GM18502 (cell line): ENCODE measurements around the gene SEPTIN2.
"Not testable (repeated sequence)": the region's sequence is repeated elsewhere in the genome, so short reads cannot be mapped to it uniquely, and the experiment has no call there.

Experiments
- ATAC-seq: cut with Tn5 transposase; IDR thresholded peaks from one replicate; pipeline ENCODE4 v1.9.1; 2021; ENCODE audit warnings: mild to moderate bottlenecking; ENCODE audit not compliant: unreplicated experiment, poor library complexity

Gene SEPTIN2

DNA sequence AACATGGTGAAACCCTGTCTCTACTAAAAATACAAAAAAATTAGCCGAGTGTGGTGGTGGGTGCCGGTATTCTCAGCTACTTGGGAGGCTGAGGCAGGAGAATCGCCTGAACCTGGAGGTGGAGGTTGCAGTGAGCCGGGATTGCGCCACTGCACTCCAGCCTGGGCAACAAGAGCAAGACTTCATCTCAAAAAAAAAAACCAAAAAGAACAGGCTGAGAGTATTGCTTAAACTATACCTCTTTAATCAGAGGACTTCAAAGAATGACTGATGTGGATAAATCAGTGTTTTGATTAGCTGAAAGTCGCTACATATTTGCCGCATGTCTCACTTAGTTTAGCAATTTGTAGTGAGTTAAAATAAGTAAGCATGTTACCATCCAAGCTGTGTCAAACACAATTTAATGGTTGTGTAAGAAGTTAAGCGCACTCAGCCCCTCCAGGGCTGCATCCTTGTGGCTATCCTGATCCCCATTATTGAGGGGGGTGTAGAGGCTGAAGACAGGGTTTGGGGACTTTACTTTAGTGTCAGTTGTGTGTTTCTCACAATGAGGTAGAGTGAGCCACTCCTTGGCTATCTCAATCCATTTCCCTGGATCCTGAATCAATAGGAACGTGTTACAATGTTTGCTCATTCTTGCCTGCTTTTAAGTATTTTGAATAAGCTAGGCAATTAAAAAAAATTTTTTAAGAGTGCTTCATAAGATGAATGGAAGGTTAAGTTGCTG, 29.4 kb downstream of the SEPTIN2 start:
- no peak for ATAC-seq

DNA sequence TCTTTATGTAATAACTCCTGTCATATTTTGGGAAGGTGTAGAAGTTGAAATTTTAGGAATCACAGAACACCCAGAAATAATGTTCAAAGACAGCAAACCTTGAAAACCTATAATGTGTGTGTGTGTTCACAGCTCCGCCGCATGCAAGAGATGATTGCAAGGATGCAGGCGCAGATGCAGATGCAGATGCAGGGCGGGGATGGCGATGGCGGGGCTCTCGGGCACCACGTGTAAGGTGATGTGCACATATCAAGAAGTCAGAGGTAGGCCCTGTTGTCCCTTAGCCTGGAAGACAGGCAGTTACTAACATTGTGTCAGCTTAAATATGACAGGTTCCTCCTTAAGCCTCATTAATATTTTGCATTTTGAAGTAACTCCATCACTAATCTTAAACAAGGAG, 34.2 kb downstream of the SEPTIN2 start:
- ATAC-seq = no peak

DNA sequence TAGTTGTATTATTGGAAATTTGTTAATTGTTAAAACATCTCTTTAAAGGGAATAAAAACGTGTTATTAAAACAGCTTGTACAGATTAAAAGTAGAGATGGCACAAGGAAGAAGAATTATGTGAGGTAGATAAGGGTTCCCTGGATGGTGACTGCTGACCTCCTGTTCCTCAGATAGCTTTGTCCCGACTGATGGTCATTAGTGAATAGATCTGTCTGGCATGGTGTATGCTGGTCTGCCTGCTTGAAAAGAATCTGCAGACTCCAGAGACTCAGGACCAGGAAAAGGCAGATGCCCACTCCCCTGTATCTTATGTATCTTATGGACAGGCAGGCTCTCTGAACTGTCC, 34.8 kb downstream of the SEPTIN2 start:
- ATAC-seq = no peak

DNA sequence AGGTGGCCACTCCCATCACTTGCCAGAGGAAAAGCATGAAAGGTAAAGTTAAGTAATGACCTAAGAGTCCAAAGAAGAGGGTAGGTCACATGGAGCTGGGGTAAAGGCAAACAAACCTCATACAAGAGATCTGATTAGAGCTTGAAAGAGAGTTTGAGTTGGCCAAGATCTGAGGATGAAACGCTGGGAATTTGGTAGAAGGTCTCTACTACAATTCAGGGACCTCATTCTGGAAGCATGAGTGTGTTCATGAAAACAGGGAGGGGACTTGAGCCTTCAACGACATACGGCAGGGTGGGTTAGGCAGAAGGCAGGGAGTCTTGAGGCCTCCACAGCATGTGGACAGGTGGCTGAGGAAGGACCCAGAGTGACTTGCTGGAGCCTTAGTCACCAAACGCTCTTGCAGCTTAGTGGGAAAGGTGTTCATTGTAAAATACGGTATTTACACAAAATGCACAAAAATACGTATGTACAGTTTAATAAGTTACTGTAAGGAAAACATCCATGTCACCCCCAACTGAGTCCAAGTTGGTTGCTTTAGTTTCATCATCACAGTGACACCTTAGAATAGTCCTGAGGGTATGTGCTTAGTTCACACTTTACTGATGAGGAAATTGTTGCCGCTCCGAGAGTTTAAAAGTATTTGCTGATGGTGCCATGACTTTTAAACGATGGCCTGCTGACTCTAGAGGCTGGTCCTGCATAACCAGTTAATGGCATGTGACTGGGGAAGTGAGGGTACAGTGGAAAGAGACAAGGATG, 35.3 kb downstream of the SEPTIN2 start:
- ATAC-seq = no peak

DNA sequence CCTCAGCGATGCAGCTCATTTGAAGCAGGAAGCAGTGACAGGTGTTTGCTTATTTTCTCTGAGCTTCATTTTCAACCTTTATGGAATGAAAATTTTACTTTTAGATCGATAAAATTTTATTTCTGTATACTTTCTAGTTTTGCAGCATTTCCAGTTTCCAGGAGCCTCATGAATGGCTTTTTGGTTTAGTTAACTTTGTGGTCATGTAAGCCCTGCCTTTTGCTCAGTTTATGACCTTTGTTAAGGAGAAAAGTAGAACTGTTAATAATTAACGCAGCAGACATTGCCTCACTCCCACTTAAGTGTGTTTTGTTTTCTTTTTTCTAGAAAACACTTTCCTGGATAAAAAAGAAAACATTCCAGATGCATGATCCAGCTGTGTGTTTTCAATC, 35.9 kb downstream of the SEPTIN2 start:
- ATAC-seq = no peak

DNA sequence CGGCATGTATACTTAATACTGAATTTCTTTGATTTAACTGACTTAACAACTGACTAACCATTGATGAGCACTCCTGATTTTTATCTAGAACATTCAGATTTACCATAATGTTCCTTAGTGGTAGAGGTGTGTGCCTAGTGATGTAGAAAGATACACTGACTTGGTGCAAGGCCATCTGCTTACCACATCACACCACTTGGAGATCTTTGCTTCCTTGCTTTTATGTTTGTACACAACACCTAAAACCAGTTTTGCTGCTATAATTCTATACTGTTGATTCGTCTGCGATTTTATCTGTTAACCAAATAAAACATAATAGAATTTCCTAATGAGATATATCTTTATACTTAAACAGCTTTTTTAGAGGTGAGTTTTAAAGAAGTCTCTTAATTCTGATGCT, 36.5 kb downstream of the SEPTIN2 start:
- ATAC-seq = no peak

DNA sequence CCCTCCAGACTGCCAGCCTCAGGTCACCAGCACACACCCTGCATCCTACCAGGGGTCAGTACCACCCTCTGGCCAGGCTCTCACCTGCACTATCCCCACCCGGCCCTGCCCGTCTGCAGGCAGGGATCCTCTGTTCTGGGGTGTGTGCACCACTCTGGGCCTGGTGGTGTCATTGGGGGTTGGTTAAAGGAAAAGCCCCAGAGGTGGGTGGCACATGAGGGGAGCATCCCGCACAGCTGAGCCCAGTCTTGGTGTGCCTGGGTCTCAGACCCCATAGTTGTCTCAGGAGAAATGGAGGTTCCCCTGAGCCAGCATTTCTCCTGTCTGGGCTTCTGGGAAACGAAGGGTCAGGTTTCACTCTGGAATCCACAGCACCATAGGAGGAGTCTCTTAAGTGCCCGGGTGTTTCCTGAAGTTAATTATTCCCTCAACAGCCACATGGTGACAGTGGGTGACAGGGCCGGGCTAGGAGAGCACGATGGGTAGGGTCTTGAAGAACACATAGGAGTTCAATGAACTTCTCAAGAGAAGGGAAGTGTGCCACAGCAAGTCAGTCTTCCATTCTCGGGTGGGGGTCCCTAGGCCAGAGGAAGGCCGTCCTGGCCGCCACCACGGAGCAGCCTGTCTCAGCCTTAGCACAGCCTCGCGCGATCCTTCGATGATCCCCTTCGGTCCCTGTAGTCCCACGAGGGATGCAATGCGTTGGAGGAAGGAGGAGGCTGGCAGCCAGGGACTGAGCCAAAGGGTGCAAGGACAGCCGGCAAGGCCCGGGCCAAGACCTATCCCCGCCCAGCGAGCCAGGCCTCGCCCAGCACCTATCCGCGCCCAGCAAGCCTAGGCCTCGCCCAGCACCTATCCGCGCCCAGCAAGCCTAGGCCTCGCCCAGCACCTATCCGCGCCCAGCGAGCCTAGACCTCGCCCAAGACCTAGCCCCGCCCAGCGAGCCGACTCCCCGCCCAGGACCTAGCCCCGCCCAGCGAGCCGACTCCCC, 39.2 kb downstream of the SEPTIN2 start:
- no peak for ATAC-seq

DNA sequence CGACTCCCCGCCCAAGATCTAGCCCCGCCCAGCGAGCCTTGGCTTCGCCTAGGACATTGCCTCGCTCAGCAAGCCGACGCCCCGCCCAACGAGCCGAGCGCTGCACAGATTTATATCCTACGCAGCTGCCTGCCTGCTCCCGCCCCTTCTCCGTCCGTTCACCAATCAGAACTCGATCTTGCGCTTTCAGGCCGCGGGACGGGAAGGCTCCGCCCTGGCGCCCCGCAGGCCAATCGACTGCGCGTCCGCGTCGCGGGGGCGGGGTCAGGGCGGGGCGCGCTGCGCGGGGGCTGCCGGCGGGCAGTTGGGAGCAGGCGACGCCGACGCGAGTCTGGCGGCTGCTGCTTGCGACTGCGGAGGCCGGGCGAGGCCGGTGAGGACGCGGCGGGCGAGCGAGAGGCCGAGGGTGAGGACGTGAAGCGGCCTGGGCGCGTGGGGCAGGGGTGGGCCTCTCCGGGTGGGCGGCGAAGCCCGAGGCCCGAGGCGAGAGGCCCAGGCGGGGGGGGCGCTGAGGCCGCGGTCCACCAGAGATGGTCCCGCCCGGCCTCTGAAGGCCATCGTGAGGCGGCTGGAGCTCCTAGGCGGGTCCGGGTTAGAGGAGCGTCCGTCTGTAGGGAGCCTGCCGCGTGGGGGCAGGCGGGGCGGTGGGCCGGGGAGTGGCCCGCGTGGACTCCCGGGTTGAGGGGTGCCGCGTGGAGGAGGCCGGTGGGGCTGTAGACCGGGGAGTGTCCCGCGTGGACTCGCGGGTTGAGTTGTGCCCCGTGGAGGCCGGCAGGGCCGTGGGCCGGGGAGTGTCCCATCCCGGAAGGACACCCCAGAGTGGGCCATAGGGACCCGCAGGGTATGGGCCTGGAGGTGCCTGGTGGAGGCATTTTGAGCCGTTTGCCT, 40.5 kb downstream of the SEPTIN2 start, which contains the start of gene FARP2:
Gene FARP2, plus strand, starts transcription at position 303 of the 888 bp plus-strand sequence. CDS start 16,823 bp downstream, outside the sequence.
- peak; percentile 80 for ATAC-seq

DNA sequence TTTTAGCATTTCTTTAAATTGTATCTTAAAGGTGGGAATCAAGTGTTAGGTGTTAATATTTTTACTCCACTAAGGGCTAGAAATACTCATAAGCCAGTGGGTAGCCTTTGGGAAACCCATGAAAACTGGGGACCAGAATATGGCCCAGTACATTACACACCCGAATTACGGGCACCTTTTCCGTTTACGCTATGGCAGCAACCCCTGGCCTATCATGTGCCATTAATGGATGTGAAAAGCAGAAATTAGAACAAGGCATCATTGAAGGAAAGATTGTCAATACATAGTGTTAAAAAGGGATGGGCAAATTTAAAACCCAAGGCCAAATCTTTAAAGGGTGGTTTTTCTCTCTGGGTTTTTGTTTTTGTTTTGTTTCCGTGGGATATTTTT, 41.1 kb downstream of the SEPTIN2 start:
- no peak for ATAC-seq

DNA sequence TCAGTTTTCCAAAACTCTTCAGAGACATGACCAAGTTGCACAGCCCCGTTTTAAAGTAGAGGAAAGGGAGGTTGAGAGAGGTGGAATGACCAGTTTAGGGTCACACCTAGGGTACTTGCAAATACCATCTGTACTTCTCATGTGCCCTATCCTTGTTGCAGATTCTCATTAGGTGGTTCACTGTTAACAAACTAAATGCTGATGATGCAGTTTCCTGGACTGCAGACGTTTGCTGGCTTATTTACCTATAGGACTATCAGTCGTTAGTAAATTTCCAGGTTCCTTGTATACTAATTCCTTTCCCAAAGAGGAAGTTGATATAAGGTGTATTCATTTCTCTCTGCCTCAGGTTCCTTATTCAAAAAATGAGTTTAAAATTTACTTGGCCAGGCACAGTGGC, 41.8 kb downstream of the SEPTIN2 start:
- ATAC-seq = no peak

DNA sequence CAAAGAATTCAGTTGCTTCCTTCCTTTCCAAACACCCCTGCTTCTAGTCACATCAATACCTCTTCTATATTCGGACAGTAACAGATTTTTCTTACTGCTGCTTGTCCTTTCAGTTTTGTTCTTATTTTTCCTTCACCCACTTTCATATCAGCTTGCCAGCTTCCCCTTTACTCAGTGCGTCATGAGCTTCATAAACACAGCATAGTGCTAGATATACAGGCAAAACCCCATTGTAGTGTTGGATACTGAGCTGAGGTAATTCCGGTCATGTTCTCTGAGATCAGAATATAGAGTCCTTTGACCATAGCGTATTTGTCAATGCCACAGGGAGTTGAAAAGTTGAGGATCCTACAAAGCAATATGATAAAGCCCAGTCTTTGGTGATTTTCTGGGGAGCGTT, 42.7 kb downstream of the SEPTIN2 start:
- peak; percentile 40 for ATAC-seq

DNA sequence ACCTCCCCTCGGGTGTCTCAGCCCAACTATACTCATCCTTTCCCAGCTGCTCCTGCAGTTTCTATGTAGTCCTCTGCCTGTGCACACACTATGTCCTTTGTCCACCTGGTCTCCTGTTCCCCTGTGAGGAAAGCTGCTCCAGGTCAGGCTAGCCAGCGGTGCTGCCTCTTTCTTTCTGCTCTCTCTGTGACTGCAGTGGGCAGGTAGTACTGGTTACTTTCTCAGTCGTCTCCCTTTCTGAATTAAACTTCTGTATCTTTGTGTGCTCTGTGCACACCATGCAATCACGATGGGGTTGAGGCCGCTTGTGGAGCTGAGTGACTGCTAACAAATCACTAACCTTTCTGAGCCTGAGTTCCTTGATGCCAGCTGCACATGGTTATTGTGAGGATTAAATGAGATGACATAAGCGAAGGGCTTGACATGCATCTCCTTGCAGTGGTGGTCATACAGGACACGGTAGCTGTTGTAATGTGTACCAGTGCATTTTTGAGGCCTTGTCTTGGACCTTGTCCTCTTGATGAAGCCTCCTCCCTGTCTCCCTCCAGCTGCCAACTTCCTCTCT, 43.8 kb downstream of the SEPTIN2 start:
- ATAC-seq = no peak

DNA sequence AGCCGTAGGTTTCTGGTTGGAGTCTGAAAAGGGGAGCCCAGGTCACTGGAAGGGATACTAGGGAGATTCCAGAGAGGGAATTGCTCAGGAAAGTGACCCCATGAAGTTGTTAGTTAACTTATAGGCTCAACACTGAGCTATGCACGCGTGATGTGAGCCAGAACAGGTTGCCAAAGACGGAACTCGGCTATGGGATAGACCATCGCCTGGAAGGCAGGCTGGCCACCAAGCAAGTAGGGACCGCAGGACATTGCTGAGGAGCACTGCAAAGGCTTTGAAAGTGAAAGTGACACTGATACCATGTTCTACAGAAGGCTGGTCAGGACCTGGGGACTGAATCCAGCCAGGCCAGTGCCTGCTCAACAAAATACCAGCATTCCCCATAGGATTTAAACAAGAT, 47.7 kb downstream of the SEPTIN2 start:
- no peak for ATAC-seq

DNA sequence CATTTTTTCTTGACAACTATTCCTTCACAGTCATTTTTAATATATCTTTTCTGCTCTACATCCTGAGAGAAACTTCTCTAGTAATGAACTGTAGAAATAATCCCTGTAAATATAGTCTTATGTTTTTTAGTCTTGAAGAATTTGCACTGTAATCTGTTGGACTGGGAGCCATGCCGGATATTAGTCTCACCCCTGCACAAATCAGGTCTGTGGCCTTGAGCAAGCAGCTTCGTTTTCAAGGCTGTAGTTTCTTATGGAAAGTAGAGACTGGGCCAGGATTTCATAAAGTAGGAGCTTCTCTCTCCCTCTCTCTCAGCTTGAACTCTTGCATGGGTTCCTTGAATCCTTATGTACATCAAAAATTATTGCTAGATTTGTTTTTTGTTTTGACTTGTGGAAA, 49.1 kb downstream of the SEPTIN2 start:
- no peak for ATAC-seq

DNA sequence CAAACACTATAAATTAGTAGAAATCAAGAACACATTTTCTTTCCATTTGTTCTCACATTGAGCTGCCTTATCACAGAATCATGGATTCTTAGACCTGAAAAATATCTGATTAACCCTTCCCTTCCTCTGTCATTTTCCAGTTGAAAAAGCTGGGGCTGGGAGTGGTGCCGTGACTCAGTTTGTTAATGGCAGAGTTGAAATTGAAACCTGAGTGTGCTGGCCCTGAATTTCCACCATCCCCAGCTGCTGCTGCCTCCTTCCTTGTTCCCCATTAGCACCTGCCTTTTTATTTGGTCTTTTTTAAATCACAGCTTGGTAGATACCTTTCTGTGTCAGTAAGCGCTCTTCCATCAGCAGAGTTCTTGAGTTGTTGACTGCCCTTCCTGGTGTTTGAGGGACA, 51.0 kb downstream of the SEPTIN2 start:
- no peak for ATAC-seq

DNA sequence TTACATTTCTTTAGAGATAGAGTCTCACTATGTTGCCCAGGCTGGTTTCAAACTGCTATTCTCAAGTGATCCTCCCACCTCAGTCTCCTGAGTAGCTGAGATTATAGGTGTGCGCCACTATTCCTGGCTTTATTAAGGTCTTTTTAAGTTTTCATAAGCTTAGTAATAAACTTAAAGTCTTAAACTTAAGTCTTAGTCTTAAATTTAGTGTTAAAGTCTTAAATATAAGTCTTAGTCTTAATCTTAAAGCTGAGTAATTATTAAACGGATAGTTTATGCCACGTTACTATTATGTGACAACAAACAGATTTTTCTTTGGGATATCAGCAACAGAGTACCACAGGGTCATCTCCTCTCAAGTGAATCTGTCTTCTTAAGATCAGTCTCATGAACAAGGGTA, 52.9 kb downstream of the SEPTIN2 start:
- ATAC-seq = no peak

DNA sequence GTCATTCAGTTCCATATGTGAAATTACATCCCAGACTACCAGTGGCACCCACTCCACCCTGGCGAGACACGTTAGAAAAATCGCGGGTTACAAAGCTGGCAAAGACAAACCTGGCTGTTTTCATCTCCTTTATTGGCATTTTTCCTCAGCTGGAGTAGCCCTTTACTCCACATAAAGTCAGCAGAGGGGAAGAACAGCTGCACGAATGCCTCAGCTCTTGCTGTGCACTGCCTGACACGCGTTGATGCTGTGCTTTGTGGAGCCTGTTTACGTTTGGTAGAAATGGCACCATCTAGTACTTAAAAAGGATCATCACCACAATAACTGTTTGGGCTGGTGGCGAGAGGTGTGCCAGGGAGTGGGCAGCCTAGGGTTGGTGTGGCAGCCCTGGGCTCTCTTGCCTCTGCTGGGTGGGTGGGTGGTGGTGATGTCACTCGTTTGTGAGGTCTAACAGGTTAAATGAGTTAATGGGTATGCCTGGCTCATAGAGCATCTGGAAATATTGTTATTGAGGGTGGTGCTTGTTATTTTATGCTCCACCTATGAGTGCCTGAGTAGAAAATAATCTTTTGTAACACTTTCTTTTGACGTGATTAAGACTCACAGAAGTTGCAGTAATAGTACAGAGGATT, 56.8 kb downstream of the SEPTIN2 start:
- ATAC-seq = no peak

DNA sequence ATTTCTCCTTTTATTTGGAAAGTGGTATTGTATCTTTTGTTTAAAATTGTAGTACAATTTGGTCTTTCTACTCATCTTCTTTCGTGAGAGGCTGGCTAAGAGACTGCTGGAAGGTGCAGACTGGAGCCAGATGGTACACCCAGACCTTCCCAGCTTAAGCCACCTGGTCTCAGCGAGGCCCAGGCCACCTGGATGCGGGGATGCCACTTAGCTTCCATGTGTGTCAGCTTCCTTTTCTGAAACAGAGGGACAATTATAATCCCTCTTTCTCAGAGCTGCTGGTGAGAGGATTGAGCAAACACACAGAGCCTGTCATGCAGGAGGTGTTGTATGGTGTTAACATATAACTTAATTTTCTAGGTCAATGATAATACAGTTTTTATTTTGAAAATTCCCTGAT, 57.7 kb downstream of the SEPTIN2 start:
- no peak for ATAC-seq

DNA sequence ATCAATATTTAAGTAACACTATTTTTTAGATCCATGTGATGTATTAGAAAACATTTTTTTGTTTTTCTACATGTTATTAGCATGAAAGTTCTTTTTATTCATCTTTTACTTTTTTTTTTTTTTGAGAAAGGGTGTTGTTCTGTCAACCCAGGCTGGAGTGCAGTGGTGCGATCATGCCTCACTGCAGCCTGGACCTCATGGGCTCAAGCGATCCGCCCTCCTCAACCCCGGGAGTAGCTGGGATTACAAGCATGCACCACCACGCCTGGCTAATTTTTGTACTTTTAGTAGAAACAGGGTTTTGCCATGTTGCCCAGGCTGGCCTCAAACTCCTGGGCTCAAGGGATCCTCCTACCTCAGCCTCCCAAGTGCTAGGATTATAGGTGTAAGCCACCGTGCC, 58.2 kb downstream of the SEPTIN2 start:
- not testable (repeated sequence) for ATAC-seq
